Thyroid gland (tissue), 4 donors: Measurements from ENCODE around the gene EMILIN1.

Experiments
- CTCF ChIP-seq, 6 experiments: fragments of 200-600 bp in 3 of 6; fragments of 450-650 bp in 3 of 6; sonication (generic) in 3 of 6; IDR thresholded peaks; one replicate each; pipeline ENCODE4 v1.5.1; 2016 to 2019; ENCODE audit warnings: antibody characterized with exemption in 6 of 6, mild to moderate bottlenecking in 2 of 6, inconsistent platforms in 1 of 6, moderate library complexity in 1 of 6
- POLR2A ChIP-seq, 2 donors: fragments of 450-650 bp; IDR thresholded peaks; one replicate each; pipeline ENCODE4 v1.6.1; 2017; ENCODE audit warnings: antibody characterized with exemption in 2 of 2, mild to moderate bottlenecking in 2 of 2, moderate library complexity in 1 of 2

- no peak for TF ChIP-seq CTCF (IDR thresholded peaks at IDR 0.05)
- TF ChIP-seq POLR2A (IDR thresholded peaks at IDR 0.05): no peak
These were observed 2.2 kb downstream of the EMILIN1 start for GRCh38 chr2:27080603-27080936.
